Measurements from ENCODE around the gene KANSL1.
"Not testable (repeated sequence)": the region's sequence is repeated elsewhere in the genome, so short reads cannot be mapped to it uniquely, and the experiment has no call there.

The KANSL1 gene

DNA sequence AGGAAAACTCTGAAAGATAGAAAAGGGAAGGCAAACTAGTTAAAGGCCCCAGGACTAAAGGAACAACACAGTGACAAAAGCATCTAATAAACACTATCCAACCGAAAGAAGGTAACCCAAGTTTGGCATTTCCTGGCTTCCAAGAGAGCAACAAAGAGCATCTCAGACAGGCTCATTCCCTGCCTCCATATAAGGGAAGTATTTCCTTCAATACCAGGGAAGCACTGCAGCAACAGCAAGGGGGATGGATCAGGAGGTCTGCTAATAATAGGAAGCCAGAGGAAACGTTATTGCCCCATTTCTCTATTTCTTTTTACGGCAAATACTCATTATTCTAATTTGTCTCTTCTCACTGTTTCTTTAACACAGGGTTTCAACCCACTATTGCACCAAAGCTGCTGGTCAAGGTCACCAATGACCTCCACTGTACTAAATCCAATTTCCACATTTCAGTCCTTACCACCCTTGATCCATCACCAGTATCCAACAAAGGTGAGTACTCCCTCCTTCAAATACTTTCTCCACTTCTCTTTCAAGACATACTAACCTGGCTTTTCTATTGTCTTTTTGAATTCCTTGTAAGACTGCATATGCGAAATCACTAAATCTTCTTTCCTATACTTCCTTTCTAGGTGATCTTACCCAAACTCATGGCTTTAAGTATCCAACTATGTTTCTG lies 86.1 kb downstream of the KANSL1 start:
- H3K9ac ChIP-seq (ENCODE audit: low read length in 5 of 5) = no peak overlapping the region
- no peak overlapping the region for H3K27ac ChIP-seq (ENCODE audit: low read depth, low read length)
- no peaks in the 10 kb centered on the region for H3K36me3 ChIP-seq (ENCODE audit: control insufficient read depth in 5 of 5, insufficient read depth in 5 of 5, low read length in 5 of 5)
- H3K4me1 ChIP-seq (ENCODE audit: control insufficient read depth in 5 of 5, insufficient read depth in 5 of 5, low read length in 5 of 5) = peaks cover 6 to 40% (median 34%) of the 10 kb centered on the region in 5 donors
- H3K27me3 ChIP-seq (ENCODE audit: control insufficient read depth in 5 of 5, insufficient read depth in 4 of 5, low read length in 5 of 5) = no peaks in the 10 kb centered on the region
- H3K9me3 ChIP-seq (ENCODE audit: control insufficient read depth in 5 of 5, low read length in 5 of 5) = no peaks in the 10 kb centered on the region
- H3K4me3 ChIP-seq (ENCODE audit: low read depth in 1 of 5, low read length in 5 of 5) = no peak overlapping the region

DNA sequence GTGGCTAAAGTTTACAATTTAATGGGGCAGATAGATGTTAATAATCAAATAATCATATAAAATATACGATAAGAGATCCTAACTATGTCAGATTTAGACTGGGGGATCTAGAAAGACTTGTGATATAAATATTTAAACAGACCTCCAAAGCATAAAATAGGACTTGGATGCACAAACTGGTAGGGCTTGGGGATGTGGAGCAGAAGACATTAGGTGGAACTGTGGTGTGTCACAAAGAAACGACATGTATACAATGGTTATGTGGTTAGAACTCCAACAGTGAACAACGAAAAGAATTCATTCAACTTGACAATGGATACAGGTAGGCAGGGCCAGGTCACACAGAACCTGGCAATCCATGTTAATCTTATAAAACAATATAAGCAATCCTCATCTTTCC lies 90.4 kb downstream of the KANSL1 start:
- H3K9me3 ChIP-seq (ENCODE audit: control insufficient read depth in 5 of 5, low read length in 5 of 5); H3K36me3 ChIP-seq (ENCODE audit: control insufficient read depth in 5 of 5, insufficient read depth in 5 of 5, low read length in 5 of 5); H3K27ac ChIP-seq (ENCODE audit: low read depth, low read length); H3K9ac ChIP-seq (ENCODE audit: low read length in 5 of 5); H3K27me3 ChIP-seq (ENCODE audit: control insufficient read depth in 5 of 5, insufficient read depth in 4 of 5, low read length in 5 of 5); H3K4me3 ChIP-seq (ENCODE audit: low read depth in 1 of 5, low read length in 5 of 5): not testable (repeated sequence)
- H3K4me1 ChIP-seq (ENCODE audit: control insufficient read depth in 5 of 5, insufficient read depth in 5 of 5, low read length in 5 of 5) = peaks cover 0 to 31% (median 24%) of the 10 kb centered on the region in 5 donors

DNA sequence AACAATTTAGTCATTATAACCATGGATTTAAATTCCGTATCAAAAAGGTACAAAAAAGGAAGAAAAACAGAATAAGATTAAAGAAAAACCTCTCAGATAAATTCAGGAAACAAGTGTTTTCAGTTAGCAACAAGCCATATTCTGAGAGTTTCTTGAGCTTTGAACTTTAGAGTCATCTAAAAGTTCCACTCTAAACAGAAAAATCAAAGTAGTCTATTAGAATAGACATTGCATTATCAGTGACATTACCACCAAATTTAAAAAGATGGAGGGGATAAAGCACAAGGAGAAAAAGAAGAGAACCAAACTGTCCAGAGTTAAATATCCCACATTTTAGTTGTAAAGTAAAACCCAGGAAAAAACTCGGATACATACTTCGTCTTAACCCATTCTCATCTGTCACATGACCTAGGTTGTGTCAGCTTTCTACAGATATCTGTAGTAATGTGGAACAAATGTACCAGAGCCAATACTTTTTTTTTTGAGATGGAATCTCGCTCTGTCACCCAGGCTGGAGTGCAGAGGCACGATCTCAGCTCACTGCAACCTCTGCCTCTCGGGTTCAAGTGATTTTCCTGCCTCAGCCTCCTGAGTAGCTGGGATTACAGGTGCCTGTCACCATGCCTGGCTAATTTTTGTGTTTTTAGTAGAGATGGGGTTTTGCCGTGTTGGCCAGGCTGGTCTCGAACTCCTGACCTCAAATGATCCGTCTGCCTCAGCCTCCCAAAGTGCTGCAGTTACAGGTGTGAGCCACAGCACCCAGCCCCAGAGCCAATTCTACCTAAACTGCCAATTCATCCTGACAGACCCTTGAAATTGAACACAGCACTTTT lies 91.2 kb downstream of the KANSL1 start:
- peak overlapping the region; percentile 87 for H3K27ac ChIP-seq (ENCODE audit: low read depth, low read length)
- H3K27me3 ChIP-seq (ENCODE audit: control insufficient read depth in 5 of 5, insufficient read depth in 4 of 5, low read length in 5 of 5); H3K9me3 ChIP-seq (ENCODE audit: control insufficient read depth in 5 of 5, low read length in 5 of 5); H3K36me3 ChIP-seq (ENCODE audit: control insufficient read depth in 5 of 5, insufficient read depth in 5 of 5, low read length in 5 of 5); H3K4me3 ChIP-seq (ENCODE audit: low read depth in 1 of 5, low read length in 5 of 5): not testable (repeated sequence)
- peak overlapping the region in 1 of 5 donors; percentile 28 for H3K9ac ChIP-seq (ENCODE audit: low read length in 5 of 5)
- peaks cover 0 to 33% (median 17%) of the 10 kb centered on the region in 5 donors for H3K4me1 ChIP-seq (ENCODE audit: control insufficient read depth in 5 of 5, insufficient read depth in 5 of 5, low read length in 5 of 5)

DNA sequence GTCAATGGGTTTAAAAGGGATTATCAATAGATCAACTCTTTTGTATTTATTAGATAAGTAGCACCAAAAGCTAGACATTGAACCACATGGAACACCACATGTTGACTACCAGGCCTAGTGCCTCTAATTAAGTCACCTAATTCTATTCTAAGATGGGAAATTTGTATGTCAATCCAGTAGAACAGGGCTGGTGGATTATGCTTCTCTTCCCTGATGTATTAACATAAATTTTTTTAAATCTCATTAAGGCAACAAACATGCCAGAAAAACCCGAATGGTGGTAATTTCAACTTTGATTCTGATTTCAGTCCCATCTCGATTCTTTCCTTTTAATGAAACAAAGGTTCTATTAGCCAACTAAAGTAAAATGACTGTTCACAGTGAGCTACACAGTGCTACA lies 92.6 kb downstream of the KANSL1 start:
- Histone ChIP-seq H3K4me3 (ENCODE audit: low read depth in 1 of 5, low read length in 5 of 5) (no peak overlapping the region), H3K9ac (ENCODE audit: low read length in 5 of 5) (peak overlapping the region in 3 of 5 donors; percentile 4 to 43 (median 35)), H3K9me3 (ENCODE audit: control insufficient read depth in 5 of 5, low read length in 5 of 5) (no peaks in the 10 kb centered on the region), H3K4me1 (ENCODE audit: control insufficient read depth in 5 of 5, insufficient read depth in 5 of 5, low read length in 5 of 5) (peaks cover 0 to 35% (median 12%) of the 10 kb centered on the region in 5 donors), H3K27ac (ENCODE audit: low read depth, low read length) (peak overlapping the region; percentile 87), H3K27me3 (ENCODE audit: control insufficient read depth in 5 of 5, insufficient read depth in 4 of 5, low read length in 5 of 5) (no peaks in the 10 kb centered on the region), H3K36me3 (ENCODE audit: control insufficient read depth in 5 of 5, insufficient read depth in 5 of 5, low read length in 5 of 5) (no peaks in the 10 kb centered on the region)

DNA sequence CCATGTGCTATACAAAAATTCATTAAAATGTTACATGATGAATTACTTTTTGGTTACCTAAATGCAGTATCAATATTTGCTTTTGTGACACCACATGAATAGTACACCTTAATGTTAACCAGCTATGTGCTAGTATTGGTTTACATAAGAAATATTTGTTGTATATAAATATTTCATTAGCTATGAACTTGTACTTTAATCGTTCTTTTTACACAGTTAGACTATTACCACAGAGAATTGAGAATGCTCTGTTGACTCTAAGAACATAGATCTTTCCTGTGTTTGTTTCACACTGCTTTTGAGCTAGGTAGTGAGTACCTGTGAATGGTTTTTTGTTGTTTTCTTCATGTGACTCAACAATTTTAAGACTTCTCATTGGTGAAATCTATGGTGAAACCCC lies 93.4 kb downstream of the KANSL1 start:
- Histone ChIP-seq H3K9me3 (ENCODE audit: control insufficient read depth in 5 of 5, low read length in 5 of 5) (no peaks in the 10 kb centered on the region), H3K9ac (ENCODE audit: low read length in 5 of 5) (no peak overlapping the region), H3K36me3 (ENCODE audit: control insufficient read depth in 5 of 5, insufficient read depth in 5 of 5, low read length in 5 of 5) (no peaks in the 10 kb centered on the region), H3K4me3 (ENCODE audit: low read depth in 1 of 5, low read length in 5 of 5) (no peak overlapping the region), H3K27ac (ENCODE audit: low read depth, low read length) (peak overlapping the region; percentile 87), H3K27me3 (ENCODE audit: control insufficient read depth in 5 of 5, insufficient read depth in 4 of 5, low read length in 5 of 5) (no peaks in the 10 kb centered on the region), H3K4me1 (ENCODE audit: control insufficient read depth in 5 of 5, insufficient read depth in 5 of 5, low read length in 5 of 5) (peaks cover 0 to 35% (median 12%) of the 10 kb centered on the region in 5 donors)

DNA sequence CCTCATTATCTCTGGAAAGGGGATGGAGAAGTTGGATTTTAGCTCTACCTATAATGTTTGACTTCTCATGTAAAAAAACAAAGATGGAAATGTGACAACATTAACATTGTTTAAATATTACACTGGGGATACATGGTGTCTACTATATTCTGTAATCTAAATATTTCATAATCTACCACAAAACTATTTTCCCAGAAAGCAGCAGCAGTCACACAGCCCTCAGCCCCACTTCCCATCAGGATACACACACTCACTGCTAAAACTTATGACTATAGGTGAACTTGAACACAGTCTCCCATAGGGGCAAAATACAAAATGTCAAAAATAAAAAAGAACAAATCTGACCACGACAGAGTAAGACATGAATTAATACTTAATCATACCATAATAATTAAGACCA lies 95.7 kb downstream of the KANSL1 start:
- H3K4me3 ChIP-seq (ENCODE audit: low read depth in 1 of 5, low read length in 5 of 5) = no peak overlapping the region
- H3K36me3 ChIP-seq (ENCODE audit: control insufficient read depth in 5 of 5, insufficient read depth in 5 of 5, low read length in 5 of 5) = peaks cover 0 to 4% (median 0%) of the 10 kb centered on the region in 5 donors
- no peaks in the 10 kb centered on the region for H3K9me3 ChIP-seq (ENCODE audit: control insufficient read depth in 5 of 5, low read length in 5 of 5)
- no peak overlapping the region for H3K27ac ChIP-seq (ENCODE audit: low read depth, low read length)
- no peak overlapping the region for H3K9ac ChIP-seq (ENCODE audit: low read length in 5 of 5)
- no peaks in the 10 kb centered on the region for H3K27me3 ChIP-seq (ENCODE audit: control insufficient read depth in 5 of 5, insufficient read depth in 4 of 5, low read length in 5 of 5)
- H3K4me1 ChIP-seq (ENCODE audit: control insufficient read depth in 5 of 5, insufficient read depth in 5 of 5, low read length in 5 of 5) = peaks cover 0 to 30% (median 17%) of the 10 kb centered on the region in 5 donors

DNA sequence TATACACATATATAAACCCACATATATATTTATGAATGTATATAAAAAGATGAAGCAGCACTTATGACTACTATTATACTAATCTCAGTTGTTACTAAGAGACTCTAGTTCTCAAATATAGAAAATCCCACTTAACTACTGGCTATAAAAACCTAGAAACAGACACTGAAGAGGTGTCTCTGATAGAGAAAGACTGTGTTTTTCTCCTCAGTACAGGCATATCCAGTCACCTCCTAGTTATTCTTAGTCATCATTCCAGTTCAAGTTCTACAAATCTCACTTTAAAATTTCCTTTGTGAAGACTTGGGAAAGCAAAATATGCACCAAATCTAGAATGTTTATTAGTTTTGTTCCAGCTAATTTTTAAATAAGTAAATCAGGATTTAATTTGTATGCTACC lies 100.2 kb downstream of the KANSL1 start:
- H3K9me3 ChIP-seq (ENCODE audit: control insufficient read depth in 5 of 5, low read length in 5 of 5) = no peaks in the 10 kb centered on the region
- peaks cover 0 to 15% (median 4%) of the 10 kb centered on the region in 5 donors for H3K36me3 ChIP-seq (ENCODE audit: control insufficient read depth in 5 of 5, insufficient read depth in 5 of 5, low read length in 5 of 5)
- peaks cover 0 to 9% (median 0%) of the 10 kb centered on the region in 5 donors for H3K4me1 ChIP-seq (ENCODE audit: control insufficient read depth in 5 of 5, insufficient read depth in 5 of 5, low read length in 5 of 5)
- no peak overlapping the region for H3K9ac ChIP-seq (ENCODE audit: low read length in 5 of 5)
- no peak overlapping the region for H3K4me3 ChIP-seq (ENCODE audit: low read depth in 1 of 5, low read length in 5 of 5)
- H3K27ac ChIP-seq (ENCODE audit: low read depth, low read length) = no peak overlapping the region
- no peaks in the 10 kb centered on the region for H3K27me3 ChIP-seq (ENCODE audit: control insufficient read depth in 5 of 5, insufficient read depth in 4 of 5, low read length in 5 of 5)

DNA sequence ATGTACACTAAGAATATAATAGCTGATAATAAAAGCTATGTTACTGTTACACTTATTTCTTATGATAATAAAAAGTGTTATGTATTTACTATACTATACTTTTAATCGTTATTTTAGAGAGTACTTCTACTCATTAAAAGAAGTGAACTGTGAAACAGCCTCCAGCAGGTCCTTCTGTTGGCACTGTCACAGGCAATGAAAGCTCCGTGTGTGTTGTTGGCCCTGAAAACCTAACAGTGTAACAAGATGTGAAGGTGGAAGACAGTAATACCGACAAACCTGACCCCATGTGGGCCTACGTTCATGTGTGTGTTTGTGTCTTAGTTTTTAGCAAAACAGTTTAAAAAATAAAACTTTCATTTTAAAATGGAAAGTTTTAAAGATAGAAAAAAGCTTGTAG lies 102.4 kb downstream of the KANSL1 start:
- Histone ChIP-seq H3K9ac (ENCODE audit: low read length in 5 of 5) (no peak overlapping the region), H3K9me3 (ENCODE audit: control insufficient read depth in 5 of 5, low read length in 5 of 5) (no peaks in the 10 kb centered on the region), H3K27ac (ENCODE audit: low read depth, low read length) (no peak overlapping the region), H3K4me3 (ENCODE audit: low read depth in 1 of 5, low read length in 5 of 5) (no peak overlapping the region), H3K4me1 (ENCODE audit: control insufficient read depth in 5 of 5, insufficient read depth in 5 of 5, low read length in 5 of 5) (peaks cover 0 to 13% (median 0%) of the 10 kb centered on the region in 5 donors), H3K36me3 (ENCODE audit: control insufficient read depth in 5 of 5, insufficient read depth in 5 of 5, low read length in 5 of 5) (peaks cover 0 to 15% (median 4%) of the 10 kb centered on the region in 5 donors), H3K27me3 (ENCODE audit: control insufficient read depth in 5 of 5, insufficient read depth in 4 of 5, low read length in 5 of 5) (no peaks in the 10 kb centered on the region)

DNA sequence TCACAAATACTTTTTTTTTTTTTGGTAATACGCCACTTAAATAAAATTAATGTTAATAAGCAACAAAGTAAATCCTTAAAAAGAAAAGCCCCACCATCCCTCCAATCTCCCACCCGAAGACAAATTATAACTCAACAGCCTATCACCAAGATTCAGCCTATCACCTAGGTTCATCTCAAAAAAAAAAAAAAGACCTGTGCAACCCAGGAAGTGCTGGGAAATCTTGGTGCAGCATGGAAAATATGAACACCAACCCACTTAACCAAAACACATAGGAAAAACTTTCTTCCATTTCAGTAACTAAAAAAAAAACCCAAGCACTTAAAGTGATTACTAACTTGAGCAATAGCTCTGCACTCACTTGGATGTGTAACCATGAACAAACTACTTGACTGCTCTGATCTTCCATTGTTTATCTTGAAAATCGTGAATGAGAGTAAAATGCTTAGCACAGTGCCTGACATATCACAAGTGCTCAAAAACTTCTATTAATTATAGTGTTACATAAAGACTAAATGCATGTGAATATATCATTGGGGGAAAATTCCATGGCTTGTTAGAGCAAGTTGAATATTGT lies 103.8 kb downstream of the KANSL1 start:
- no peak overlapping the region for H3K9ac ChIP-seq (ENCODE audit: low read length in 5 of 5)
- no peaks in the 10 kb centered on the region for H3K9me3 ChIP-seq (ENCODE audit: control insufficient read depth in 5 of 5, low read length in 5 of 5)
- H3K36me3 ChIP-seq (ENCODE audit: control insufficient read depth in 5 of 5, insufficient read depth in 5 of 5, low read length in 5 of 5) = peaks cover 0 to 15% (median 4%) of the 10 kb centered on the region in 5 donors
- H3K27me3 ChIP-seq (ENCODE audit: control insufficient read depth in 5 of 5, insufficient read depth in 4 of 5, low read length in 5 of 5) = no peaks in the 10 kb centered on the region
- no peak overlapping the region for H3K4me3 ChIP-seq (ENCODE audit: low read depth in 1 of 5, low read length in 5 of 5)
- H3K4me1 ChIP-seq (ENCODE audit: control insufficient read depth in 5 of 5, insufficient read depth in 5 of 5, low read length in 5 of 5) = peaks cover 0 to 16% (median 8%) of the 10 kb centered on the region in 5 donors
- H3K27ac ChIP-seq (ENCODE audit: low read depth, low read length) = no peak overlapping the region

DNA sequence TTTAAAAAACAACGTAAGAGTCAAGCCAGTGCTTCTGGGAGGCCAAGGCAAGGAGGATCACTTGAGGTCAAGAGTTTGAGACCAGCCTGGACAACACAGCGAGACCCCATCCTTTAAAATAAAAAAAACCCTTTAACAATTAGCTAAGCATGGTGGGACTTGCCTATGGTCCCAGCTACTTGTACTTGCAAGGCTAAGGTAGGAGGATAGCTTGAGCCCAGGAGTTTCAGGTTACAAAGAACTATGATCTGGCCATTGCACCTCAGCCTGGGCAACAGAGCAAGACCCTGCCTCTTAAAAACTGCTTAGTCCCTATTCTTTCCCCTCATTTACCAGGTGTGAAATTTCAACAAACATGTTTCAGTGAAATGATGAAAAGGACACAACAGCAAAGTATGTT lies 104.6 kb downstream of the KANSL1 start:
- Histone ChIP-seq H3K27me3 (ENCODE audit: control insufficient read depth in 5 of 5, insufficient read depth in 4 of 5, low read length in 5 of 5) (no peaks in the 10 kb centered on the region), H3K4me1 (ENCODE audit: control insufficient read depth in 5 of 5, insufficient read depth in 5 of 5, low read length in 5 of 5) (peaks cover 0 to 12% (median 8%) of the 10 kb centered on the region in 5 donors), H3K9ac (ENCODE audit: low read length in 5 of 5) (no peak overlapping the region), H3K4me3 (ENCODE audit: low read depth in 1 of 5, low read length in 5 of 5) (no peak overlapping the region), H3K9me3 (ENCODE audit: control insufficient read depth in 5 of 5, low read length in 5 of 5) (no peaks in the 10 kb centered on the region), H3K36me3 (ENCODE audit: control insufficient read depth in 5 of 5, insufficient read depth in 5 of 5, low read length in 5 of 5) (peaks cover 0 to 15% (median 4%) of the 10 kb centered on the region in 5 donors), H3K27ac (ENCODE audit: low read depth, low read length) (no peak overlapping the region)

Measured in subcutaneous abdominal adipose tissue (tissue), 5 donors.